ENCODE results near the gene TTLL11.

DNA sequence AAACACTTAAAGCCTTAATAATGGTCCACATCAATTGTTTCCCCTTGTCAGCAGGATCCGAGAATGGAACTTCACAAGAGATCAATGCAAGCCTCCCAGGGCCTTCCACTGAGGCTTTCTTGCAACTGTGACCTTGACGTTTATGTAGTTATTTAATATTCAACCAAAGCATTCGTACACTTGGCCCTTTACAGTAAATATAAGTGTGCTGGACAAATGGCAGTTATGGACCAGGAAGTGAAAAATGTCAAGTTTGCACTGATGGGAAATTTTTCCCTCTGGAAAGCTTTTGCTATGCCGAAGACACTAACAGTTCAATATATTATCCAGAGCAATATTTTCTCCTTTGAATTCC, 101.8 kb downstream of the TTLL11 start:
- TF ChIP-seq EZH2 (IDR thresholded peaks at IDR 0.05; ENCODE audit: insufficient read depth, poor library complexity, severe bottlenecking) (no peak), EZH2phosphoT487 (IDR thresholded peaks at IDR 0.05; ENCODE audit: insufficient read depth, low read depth) (no peak)
